GM12878 (cell line): Measurements from ENCODE around the gene POU2F1. TPM values are rescaled to one million over a fixed set of nuclear protein-coding genes. Genes with fewer than 3 reads are reported as not detected.

Experiments
- ATAC-seq: fragments of 200-7000 bp; cut with Tn5 transposase; 3 replicates; pipeline ENCODE4 v1.9.1; 2020; ENCODE audit warnings: mild to moderate bottlenecking, moderate library complexity
- BruUV-seq: library from RNA; stranded (reverse); fragments of 400-500 nt; replicated peaks from 2 replicates; lab custom pipeline; 2021; lab: Mats Ljungman, UMichigan
- CTCF ChIA-PET: fragments of 300-600 bp; sonication (Branson Sonifier 250); formaldehyde crosslinking; extraction: SDS; loops from one replicate; lab custom pipeline; 2021; ENCODE audit warnings: inconsistent platforms; lab: Yijun Ruan, JAX
- POLR2A ChIA-PET: fragments of 350-600 bp; formaldehyde crosslinking; extraction: SDS; loops from one replicate; lab custom pipeline; 2021; ENCODE audit warnings: inconsistent platforms; lab: Charles Lee
- RAD21 ChIA-PET: fragments of 300-600 bp; sonication (Branson Sonifier 250); formaldehyde crosslinking; loops from one replicate; lab custom pipeline; 2023; ENCODE audit warnings: antibody characterized with exemption; ENCODE audit not compliant: unreplicated experiment; lab: Charles Lee
- SMC1A ChIA-PET: fragments of 300-600 bp; sonication (Branson Sonifier 250); formaldehyde crosslinking; loops from one replicate; lab custom pipeline; 2023; ENCODE audit not compliant: unreplicated experiment, uncharacterized antibody; lab: Charles Lee
- DNase-seq: peaks from one replicate; pipeline ENCODE4 v3.0.0-alpha.2; 2011; ENCODE audit warnings: low read depth, low spot score
- FAIRE-seq: peaks from 3 replicates; lab custom pipeline; 2011; peaks lifted over from hg19 to GRCh38; lab: Jason Lieb, UNC
- H2AFZ ChIP-seq: 2 replicates; pipeline ENCODE4 v1.6.0; 2011; ENCODE audit warnings: low read depth, low read length, control low read depth; ENCODE audit not compliant: control insufficient read depth
- H3K27ac ChIP-seq: 2 replicates; pipeline ENCODE4 v1.5.1; 2011; ENCODE audit warnings: control low read depth; ENCODE audit not compliant: control insufficient read depth, insufficient read depth
- H3K27me3 ChIP-seq, 2 experiments: replicated peaks in 1 of 2; 2 replicates each; pipeline versions ENCODE4 v1.6.0 to v1.6.1; 2011; ENCODE audit warnings: low read length in 1 of 2; ENCODE audit not compliant: control insufficient read depth in 2 of 2, insufficient read depth in 2 of 2
- H3K36me3 ChIP-seq, 2 experiments: 2 replicates each; pipeline ENCODE4 v1.5.1; 2011; ENCODE audit warnings: low read length in 1 of 2; ENCODE audit not compliant: control insufficient read depth in 2 of 2, insufficient read depth in 2 of 2
- H3K4me1 ChIP-seq: 2 replicates; pipeline ENCODE4 v1.6.1; 2011; ENCODE audit warnings: mild to moderate bottlenecking, low read length, moderate library complexity, mixed read lengths; ENCODE audit not compliant: control insufficient read depth, insufficient read depth
- H3K4me2 ChIP-seq: 2 replicates; pipeline ENCODE4 v1.6.0; 2011; ENCODE audit warnings: control low read depth; ENCODE audit not compliant: control insufficient read depth, insufficient read depth
- H3K4me3 ChIP-seq: fragments of 200-600 bp; sonication (generic); 2 replicates; pipeline ENCODE4 v1.5.1; 2016
- H3K79me2 ChIP-seq: 2 replicates; pipeline ENCODE4 v1.6.0; 2011; ENCODE audit warnings: low read length; ENCODE audit not compliant: control insufficient read depth, insufficient read depth
- H3K9ac ChIP-seq: 2 replicates; pipeline ENCODE4 v1.8.0; 2011; ENCODE audit warnings: low read length, control low read depth, mixed read lengths; ENCODE audit not compliant: control insufficient read depth, insufficient read depth
- H3K9me3 ChIP-seq: replicated peaks from 3 replicates; pipeline ENCODE4 v1.5.1; 2011; ENCODE audit warnings: mild to moderate bottlenecking, low read length; ENCODE audit not compliant: control insufficient read depth, insufficient read depth
- H4K20me1 ChIP-seq: 2 replicates; pipeline ENCODE4 v1.6.0; 2011; ENCODE audit not compliant: control insufficient read depth, insufficient read depth
- CHD1 ChIP-seq: IDR thresholded peaks from 2 replicates; pipeline ENCODE4 v1.6.1; 2012; ENCODE audit warnings: low read depth, low read length, improper control_type of control experiment
- CHD4 ChIP-seq: fragments of 200-600 bp; sonication (generic); IDR thresholded peaks from 2 replicates; pipeline ENCODE4 v1.6.1; 2016; ENCODE audit warnings: mild to moderate bottlenecking
- MYB ChIP-seq: fragments of 150-350 bp; IDR thresholded peaks from 2 replicates; pipeline ENCODE4 v1.6.1; 2014; ENCODE audit warnings: mild to moderate bottlenecking, low read depth, low read length, borderline replicate concordance
- TARDBP ChIP-seq: IDR thresholded peaks from 2 replicates; pipeline ENCODE4 v1.6.1; 2016; ENCODE audit warnings: borderline replicate concordance
- WGBS: methylation state at CpG from one replicate; pipeline ENCODE4 v1.1.6; 2016; ENCODE audit warnings: low lambda C conversion rate; ENCODE audit not compliant: insufficient replicate concordance, insufficient coverage; ENCODE audit errors: missing lambda C conversion rate; 5-methylcytosine and 5-hydroxymethylcytosine counted together
- in situ Hi-C: fragments of 300-500 bp; cut with MboI; formaldehyde crosslinking; loops from 9 replicates; pipeline ENCODE4 v1.14.3; 2018; ENCODE audit warnings: mixed read lengths
- intact Hi-C: fragments of 100-400 bp; cut with micrococcal nuclease; formaldehyde crosslinking; loops from one replicate; pipeline ENCODE4 v1.14.2; 2022; ENCODE audit not compliant: unreplicated experiment
- polyA plus RNA-seq, 11 experiments: library from polyadenylated mRNA; depleted of rRNA in 4 of 11; unstranded in 6 of 11; stranded (reverse) in 5 of 11; fragments of >200 nt; fragmentation: Nextera tagmentation in 4 of 11; fragmentation: Illumina TruSeq in 1 of 11; extraction: Ambion mirVana in 4 of 11; extraction: Trizol in 1 of 11; gene quantifications; 1 replicate in 1 of 11; 2 replicates in 10 of 11; pipeline versions ENCODE4 v1.2.1 to v1.2.3, GENCODE V29; 2011 to 2016; ENCODE audit warnings: inconsistent platforms in 2 of 11, missing spikeins in 2 of 11, low read depth in 1 of 11
- total RNA-seq, 4 experiments: library from RNA; depleted of rRNA in 3 of 4; stranded (reverse); fragments of >200 nt in 3 of 4; fragmentation: Illumina TruSeq in 1 of 4; extraction: Trizol in 1 of 4; gene quantifications; 2 replicates each; pipeline versions ENCODE4 v1.2.1 to v1.2.3, GENCODE V29; 2013 to 2021
- TF ChIP-seq, protein P1 (sequence below): fragments of 450-650 bp; IDR thresholded peaks from 2 replicates; pipeline ENCODE4 v1.6.1; 2017; ENCODE audit warnings: antibody characterized with exemption, mild to moderate bottlenecking, moderate library complexity

POU2F1 gene
- total and polyA plus RNA-seq, 10 of the 15 experiments (the other 5 are each of a cell fraction or from before 2014, with no cell fraction given), result 2.5 to 21.7 (median 12.5) TPM

DNA sequence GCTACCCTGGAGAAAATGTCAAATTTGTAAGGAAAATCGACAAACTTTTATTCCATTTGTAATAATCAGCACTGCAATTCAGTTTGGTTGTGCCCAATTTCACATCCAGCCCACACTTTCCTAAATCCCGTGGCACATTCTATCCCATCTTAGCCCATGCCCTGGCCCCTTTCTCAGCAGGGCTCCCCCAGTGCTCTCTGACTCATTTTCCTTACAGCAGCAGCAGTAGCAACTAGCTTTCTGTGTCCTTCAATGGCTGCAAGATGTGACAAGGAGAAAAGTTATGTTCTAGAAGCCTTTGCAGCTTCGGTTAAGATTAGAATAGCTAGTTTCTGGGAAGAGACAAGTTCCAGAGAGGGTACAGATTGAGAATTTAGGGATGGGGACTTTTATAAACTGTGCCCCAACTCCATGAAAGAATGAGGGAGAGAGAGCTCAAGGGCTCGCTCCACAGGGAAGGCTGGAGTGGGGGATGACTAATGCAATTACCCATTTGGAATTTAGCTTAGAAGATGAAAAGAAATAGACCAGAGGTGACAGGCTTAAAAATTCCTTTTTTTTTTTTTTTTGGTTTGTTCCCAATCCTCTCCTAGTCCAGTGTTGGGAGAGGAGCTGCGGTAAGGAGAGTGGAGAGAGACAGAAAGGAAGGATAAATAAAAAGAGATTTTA, 47.0 kb upstream of the POU2F1 start:
- Histone ChIP-seq H3K9me3 (no peaks in the 10 kb centered on the region), H3K79me2 (no peaks in the 10 kb centered on the region), H3K27ac (no peak overlapping the region), H3K4me2 (no peak overlapping the region), H3K4me3 (no peak overlapping the region), H3K36me3 (no peaks in the 10 kb centered on the region), H2AFZ (no peak overlapping the region), H3K9ac (no peak overlapping the region), H3K27me3 (peaks cover 0 to 1% of the 10 kb centered on the region in 2 experiments; a peak in 1 of 4 replicates), H4K20me1 (no peaks in the 10 kb centered on the region), H3K4me1 (no peaks in the 10 kb centered on the region)
- 33% methylated on average over 5 of the region's 5 CpGs for WGBS
- intact Hi-C loops, result no loop called here
- ChIA-PET CTCF (interaction anchor here (1.0 to 1.3 kb wide), 2 partner anchors 41 to 107 kb away, joined by 3 read pairs; no protein-coding TSS in a partner anchor), SMC1A (interaction anchor here (1.1 kb wide), 1 partner anchor 9 kb away, joined by 3 read pairs; no protein-coding TSS in a partner anchor), POLR2A (interaction anchor here (0.6 to 0.8 kb wide), 2 partner anchors 9 to 57 kb away, joined by 3 to 5 read pairs; no protein-coding TSS in a partner anchor), RAD21 (no interaction called here)
- DNase-seq (no peak), ATAC-seq (no peak), FAIRE-seq (no peak)
- in situ Hi-C loops, result no loop called here
- no TSS peak for BruUV-seq
- no peak for TF ChIP-seq CHD4
- TF ChIP-seq, protein P1, sequence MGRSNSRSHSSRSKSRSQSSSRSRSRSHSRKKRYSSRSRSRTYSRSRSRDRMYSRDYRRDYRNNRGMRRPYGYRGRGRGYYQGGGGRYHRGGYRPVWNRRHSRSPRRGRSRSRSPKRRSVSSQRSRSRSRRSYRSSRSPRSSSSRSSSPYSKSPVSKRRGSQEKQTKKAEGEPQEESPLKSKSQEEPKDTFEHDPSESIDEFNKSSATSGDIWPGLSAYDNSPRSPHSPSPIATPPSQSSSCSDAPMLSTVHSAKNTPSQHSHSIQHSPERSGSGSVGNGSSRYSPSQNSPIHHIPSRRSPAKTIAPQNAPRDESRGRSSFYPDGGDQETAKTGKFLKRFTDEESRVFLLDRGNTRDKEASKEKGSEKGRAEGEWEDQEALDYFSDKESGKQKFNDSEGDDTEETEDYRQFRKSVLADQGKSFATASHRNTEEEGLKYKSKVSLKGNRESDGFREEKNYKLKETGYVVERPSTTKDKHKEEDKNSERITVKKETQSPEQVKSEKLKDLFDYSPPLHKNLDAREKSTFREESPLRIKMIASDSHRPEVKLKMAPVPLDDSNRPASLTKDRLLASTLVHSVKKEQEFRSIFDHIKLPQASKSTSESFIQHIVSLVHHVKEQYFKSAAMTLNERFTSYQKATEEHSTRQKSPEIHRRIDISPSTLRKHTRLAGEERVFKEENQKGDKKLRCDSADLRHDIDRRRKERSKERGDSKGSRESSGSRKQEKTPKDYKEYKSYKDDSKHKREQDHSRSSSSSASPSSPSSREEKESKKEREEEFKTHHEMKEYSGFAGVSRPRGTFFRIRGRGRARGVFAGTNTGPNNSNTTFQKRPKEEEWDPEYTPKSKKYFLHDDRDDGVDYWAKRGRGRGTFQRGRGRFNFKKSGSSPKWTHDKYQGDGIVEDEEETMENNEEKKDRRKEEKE, result no peak
- no peak for TF ChIP-seq TARDBP
- TF ChIP-seq CHD1, result no peak
- no peak for TF ChIP-seq MYB
